ENCODE results near the gene SLC38A7. TPM values are rescaled to one million over a fixed set of nuclear protein-coding genes. Genes with fewer than 3 reads are reported as not detected.

The SLC38A7 gene
- total and polyA plus RNA-seq, 2 donors (not counting 3 experiments of a cell fraction or from before 2014, with no cell fraction given): 33.2 to 44.4 TPM

GRCh38 chr16:58727028-58727781 is 42.6 kb upstream of the SLC38A7 start:
- BruUV-seq (replicated peaks): no TSS peak
- FAIRE-seq (no peak), DNase-seq (ENCODE audit: low read depth, low spot score) (no peak)
- Histone ChIP-seq H3K36me3 (ENCODE audit: control insufficient read depth in 2 of 2, extremely low read depth in 1 of 2, insufficient read depth in 2 of 2, low read length in 2 of 2) (peaks cover 3 to 4% of the 10 kb centered on the region in 2 experiments), H4K20me1 (replicated peaks; ENCODE audit: control insufficient read depth, extremely low read depth, insufficient read depth, low read length) (no peaks in the 10 kb centered on the region), H3K79me2 (ENCODE audit: control insufficient read depth, insufficient read depth, low read length) (peaks cover 60% of the 10 kb centered on the region), H3K27ac (ENCODE audit: insufficient read depth, low read depth, low read length) (no peak overlapping the region), H3K4me1 (ENCODE audit: control insufficient read depth, extremely low read depth, insufficient read depth, low read length) (peaks cover 2% of the 10 kb centered on the region), H3K4me2 (ENCODE audit: insufficient read depth, low read length) (no peak overlapping the region), H3K4me3 (replicated peaks in 1 of 3; ENCODE audit: insufficient read depth in 1 of 3, low read depth in 1 of 3, low read length in 3 of 3) (no peak overlapping the region), H2AFZ (ENCODE audit: low read depth, low read length) (no peak overlapping the region), H3K9me3 (replicated peaks; ENCODE audit: control insufficient read depth, insufficient read depth, low read length) (no peaks in the 10 kb centered on the region), H3K27me3 (ENCODE audit: control insufficient read depth in 2 of 2, insufficient read depth in 2 of 2, low read length in 2 of 2) (no peaks in the 10 kb centered on the region), H3K9me1 (replicated peaks; ENCODE audit: control insufficient read depth, extremely low read depth, insufficient read depth, low read length) (no peaks in the 10 kb centered on the region), H3K9ac (replicated peaks; ENCODE audit: extremely low read depth, insufficient read depth, low read length) (no peak overlapping the region)
- intact Hi-C loops (cut with micrococcal nuclease) (no loop called here), dilution Hi-C loops (cut with MboI; ENCODE audit: extremely low pct_ligation_motif_present, low sequenced_read_pairs) (no loop called here)
- POLR2A ChIA-PET: no interaction called here
- CTCF ChIA-PET: interaction anchor here (2.1 to 4.8 kb wide), 2 partner anchors 29 kb away, joined by 8 to 32 read pairs; no protein-coding TSS in a partner anchor
- TF ChIP-seq POLR2AphosphoS5 (IDR thresholded peaks at IDR 0.05; ENCODE audit: insufficient read depth, low read depth, low read length) (no peak), JUN (IDR thresholded peaks at IDR 0.05; ENCODE audit: borderline replicate concordance, insufficient read depth, insufficient read length, low read depth) (no peak), MYC (IDR thresholded peaks at IDR 0.05; ENCODE audit: low read depth, low read length) (no peak), CTCF (IDR thresholded peaks at IDR 0.05; ENCODE audit: extremely low read depth in 1 of 2, insufficient read depth in 1 of 2, low read depth in 1 of 2, low read length in 2 of 2) (no peak), EZH2 (IDR thresholded peaks at IDR 0.05; ENCODE audit: borderline replicate concordance, low read depth, low read length, severe bottlenecking) (no peak), GATA2 (IDR thresholded peaks at IDR 0.05; ENCODE audit: insufficient read depth, insufficient read length, low read depth, low read length) (no peak), POLR2A (IDR thresholded peaks at IDR 0.05; ENCODE audit: low read depth, low read length) (no peak), MAX (IDR thresholded peaks at IDR 0.05; ENCODE audit: insufficient read depth, insufficient read length) (no peak), FOS (IDR thresholded peaks at IDR 0.05; ENCODE audit: borderline replicate concordance, insufficient read depth, low read length) (no peak)

Measured in endothelial cell of umbilical vein (primary cell).